ENCODE results near the gene MPV17.
"Not testable (repeated sequence)": the region's sequence is repeated elsewhere in the genome, so short reads cannot be mapped to it uniquely, and the experiment has no call there.

MPV17 gene

GRCh38 chr2:27351802-27352598 lies 29.1 kb upstream of the MPV17 start:
- H3K4me3 ChIP-seq (ENCODE audit: low read length): no peak overlapping the region
- TF ChIP-seq ZNF274 (IDR thresholded peaks at IDR 0.05; ENCODE audit: low read depth, low read length): no peak

GRCh38 chr2:27350106-27350693 lies 27.3 kb upstream of the MPV17 start:
- no peak for TF ChIP-seq ZNF274 (IDR thresholded peaks at IDR 0.05; ENCODE audit: low read depth, low read length)
- H3K4me3 ChIP-seq (ENCODE audit: low read length): no peak overlapping the region

- no peak for TF ChIP-seq ZNF274 (IDR thresholded peaks at IDR 0.05; ENCODE audit: low read depth, low read length)
- no peak overlapping the region for H3K4me3 ChIP-seq (ENCODE audit: low read length)
Measured at GRCh38 chr2:27347641-27348040, 24.7 kb upstream of the MPV17 start.

- TF ChIP-seq ZNF274 (IDR thresholded peaks at IDR 0.05; ENCODE audit: low read depth, low read length): no peak
- no peak overlapping the region for H3K4me3 ChIP-seq (ENCODE audit: low read length)
Measured at GRCh38 chr2:27336173-27336572, 13.3 kb upstream of the MPV17 start.

- TF ChIP-seq ZNF274 (IDR thresholded peaks at IDR 0.05; ENCODE audit: low read depth, low read length): no peak
- no peak overlapping the region for H3K4me3 ChIP-seq (ENCODE audit: low read length)
Measured at GRCh38 chr2:27335311-27335710, 12.4 kb upstream of the MPV17 start.

GRCh38 chr2:27324720-27325119 lies 1.8 kb upstream of the MPV17 start:
- no peak for TF ChIP-seq ZNF274 (IDR thresholded peaks at IDR 0.05; ENCODE audit: low read depth, low read length)

GRCh38 chr2:27323596-27324285 lies 844 bp upstream of the MPV17 start:
- H3K4me3 ChIP-seq (ENCODE audit: low read length): peak overlapping the region; percentile 81
- TF ChIP-seq ZNF274 (IDR thresholded peaks at IDR 0.05; ENCODE audit: low read depth, low read length): no peak

More at GRCh38 chr2:27324720-27325119, 1.8 kb upstream of the MPV17 start:
- H3K4me3 ChIP-seq (ENCODE audit: low read length): no peak overlapping the region

GRCh38 chr2:27322301-27322765 lies 564 bp downstream of the MPV17 start:
- TF ChIP-seq ZNF274 (IDR thresholded peaks at IDR 0.05; ENCODE audit: low read depth, low read length): no peak
- peak overlapping the region; percentile 81 for H3K4me3 ChIP-seq (ENCODE audit: low read length)

- no peak overlapping the region for H3K4me3 ChIP-seq (ENCODE audit: low read length)
Measured at GRCh38 chr2:27320958-27321543, 1.8 kb downstream of the MPV17 start.

GRCh38 chr2:27319839-27320238 lies 3.1 kb downstream of the MPV17 start:
- not testable (repeated sequence) for H3K4me3 ChIP-seq (ENCODE audit: low read length)

More at GRCh38 chr2:27320958-27321543, 1.8 kb downstream of the MPV17 start:
- no peak for TF ChIP-seq ZNF274 (IDR thresholded peaks at IDR 0.05; ENCODE audit: low read depth, low read length)

- TF ChIP-seq ZNF274 (IDR thresholded peaks at IDR 0.05; ENCODE audit: low read depth, low read length): no peak
- no peak overlapping the region for H3K4me3 ChIP-seq (ENCODE audit: low read length)
Measured at GRCh38 chr2:27316655-27317412, 6.1 kb downstream of the MPV17 start.

- H3K4me3 ChIP-seq (ENCODE audit: low read length): no peak overlapping the region
- TF ChIP-seq ZNF274 (IDR thresholded peaks at IDR 0.05; ENCODE audit: low read depth, low read length): no peak
Measured at GRCh38 chr2:27315122-27315521, 7.8 kb downstream of the MPV17 start.

- TF ChIP-seq ZNF274 (IDR thresholded peaks at IDR 0.05; ENCODE audit: low read depth, low read length): no peak
- no peak overlapping the region for H3K4me3 ChIP-seq (ENCODE audit: low read length)
Measured at GRCh38 chr2:27314709-27315108, 8.2 kb downstream of the MPV17 start.
